ENCODE data around the gene ZNF777.

DNA sequence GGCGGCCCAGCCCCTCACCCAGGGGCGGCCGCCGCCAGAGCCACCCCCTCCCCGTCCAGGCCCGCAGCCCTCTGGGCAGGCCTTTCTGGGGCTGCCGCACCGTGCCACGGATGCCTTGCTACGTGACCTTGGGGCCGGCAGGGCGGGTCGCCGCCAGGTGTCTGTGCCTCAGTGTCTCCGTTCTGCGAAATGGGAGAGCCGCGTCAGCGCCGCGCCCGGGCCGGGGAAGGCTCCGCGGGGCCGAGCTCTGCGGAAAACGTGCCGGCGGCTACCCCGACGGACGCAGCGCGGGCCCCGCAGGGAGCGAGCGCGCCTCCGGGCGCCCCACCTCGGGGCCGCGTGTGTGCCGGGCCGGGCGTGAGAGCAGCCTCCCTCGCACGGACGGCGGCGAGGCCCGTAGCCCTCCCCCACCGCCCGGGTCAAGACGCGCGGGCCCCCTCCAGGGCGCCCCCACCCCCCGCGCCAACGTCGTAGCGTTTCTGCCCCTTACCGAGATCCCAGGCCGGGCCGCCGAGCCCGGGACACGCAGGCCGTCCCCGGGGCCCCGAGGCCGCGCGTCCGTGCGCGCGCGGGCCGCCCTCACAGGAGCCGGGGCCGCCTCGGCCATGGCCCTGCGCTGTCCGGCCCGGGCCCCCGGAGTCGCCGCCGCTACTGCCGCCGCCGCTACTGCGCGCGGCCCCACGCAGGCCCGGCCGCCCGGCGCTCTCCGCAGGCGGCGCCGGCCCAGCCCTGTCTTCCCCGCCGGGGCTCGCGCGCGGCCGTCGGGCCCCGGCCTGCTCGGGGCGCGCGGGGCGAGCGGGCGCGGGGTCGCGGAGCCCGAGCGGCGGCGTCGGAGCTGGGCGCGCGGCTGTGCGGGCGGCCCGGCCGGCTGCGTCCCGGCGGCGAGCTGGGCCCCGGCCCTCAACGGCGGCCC is 1.1 kb downstream of the ZNF777 start:
- no peak for TF ChIP-seq CTCF (conservative IDR thresholded peaks at IDR 0.05; ENCODE audit: low read length)
- no peak for TF ChIP-seq EZH2phosphoT487 (IDR thresholded peaks at IDR 0.05; ENCODE audit: borderline replicate concordance)
